Measurements from ENCODE around the gene SLC11A1. TPM values are rescaled to one million over a fixed set of nuclear protein-coding genes. Genes with fewer than 3 reads are reported as not detected.

SLC11A1 gene
- total RNA-seq, 4 donors from 2014 or later, result 0.26 to 14.0 (median 4.2) TPM

- intact Hi-C loops (cut with DNase I; ENCODE audit: low total_unique reads), result loop anchor here (10.0 kb wide), 1 partner anchor 103 kb away; the partner anchor contains the start of gene TMBIM1
- H3K4me1 ChIP-seq, result peaks cover 0 to 23% of the 10 kb centered on the region in 2 donors
- H3K4me3 ChIP-seq, result peak overlapping the region; percentile 95
- H3K36me3 ChIP-seq, result no peaks in the 10 kb centered on the region
- H3K9me3 ChIP-seq, result no peaks in the 10 kb centered on the region
- H3K27ac ChIP-seq, result peak overlapping the region; percentile 99
- TF ChIP-seq CTCF (IDR thresholded peaks at IDR 0.05) (peak in 1 of 4 experiments; percentile 5), POLR2A (IDR thresholded peaks at IDR 0.05) (no peak)
- peak; percentile 72 to 77 for DNase-seq
- no peaks in the 10 kb centered on the region for H3K27me3 ChIP-seq
Measured at GRCh38 chr2:218397820-218398436, 15.9 kb downstream of the SLC11A1 start.

- peak; percentile 80 to 86 for DNase-seq
- peak overlapping the region; percentile 99 for H3K27ac ChIP-seq
Measured at GRCh38 chr2:218398437-218399390, 16.6 kb downstream of the SLC11A1 start.

GRCh38 chr2:218399391-218400166 lies 17.5 kb downstream of the SLC11A1 start, which contains the start of gene CTDSP1:
Gene CTDSP1, plus strand, starts transcription at chr2:218399868. Its CDS starts 223 bp downstream, at chr2:218400091.
- peaks cover 0 to 23% of the 10 kb centered on the region in 2 donors for H3K4me1 ChIP-seq
- intact Hi-C loops (cut with DNase I; ENCODE audit: low total_unique reads), result loop anchor here (10.0 kb wide), 2 partner anchors 65 to 105 kb away; partner anchors contain the start of gene TMBIM1
- no peaks in the 10 kb centered on the region for H3K9me3 ChIP-seq
- H3K27me3 ChIP-seq, result no peaks in the 10 kb centered on the region
- TF ChIP-seq POLR2A (IDR thresholded peaks at IDR 0.05) (peak; percentile 59 to 80), CTCF (IDR thresholded peaks at IDR 0.05) (peak in 1 of 4 experiments; percentile 43)
- H3K36me3 ChIP-seq, result no peaks in the 10 kb centered on the region
- peak within 1 kb of the TSS; percentile 99 for H3K27ac ChIP-seq
- peak within 1 kb of the TSS; percentile 95 for H3K4me3 ChIP-seq
- peak; percentile 98 for DNase-seq

More at GRCh38 chr2:218398437-218399390, 16.6 kb downstream of the SLC11A1 start:
- Histone ChIP-seq H3K9me3 (no peaks in the 10 kb centered on the region), H3K27me3 (no peaks in the 10 kb centered on the region), H3K4me3 (peak overlapping the region; percentile 95), H3K36me3 (no peaks in the 10 kb centered on the region), H3K4me1 (peaks cover 0 to 23% of the 10 kb centered on the region in 2 donors)
- TF ChIP-seq POLR2A (IDR thresholded peaks at IDR 0.05) (peak in 1 of 2 donors; percentile 46), CTCF (IDR thresholded peaks at IDR 0.05) (peak in 1 of 4 experiments; percentile 13)
- intact Hi-C loops (cut with DNase I; ENCODE audit: low total_unique reads), result loop anchor here (10.0 kb wide), 1 partner anchor 104 kb away; the partner anchor contains the start of gene TMBIM1

GRCh38 chr2:218400167-218400929 lies 18.3 kb downstream of the SLC11A1 start:
- Histone ChIP-seq H3K9me3 (no peaks in the 10 kb centered on the region), H3K27ac (peak overlapping the region; percentile 99), H3K4me1 (peaks cover 0 to 24% of the 10 kb centered on the region in 2 donors), H3K27me3 (no peaks in the 10 kb centered on the region), H3K4me3 (peak overlapping the region; percentile 95), H3K36me3 (no peaks in the 10 kb centered on the region)
- TF ChIP-seq CTCF (IDR thresholded peaks at IDR 0.05), result no peak
- TF ChIP-seq POLR2A (IDR thresholded peaks at IDR 0.05), result no peak
- DNase-seq, result peak; percentile 56 to 64
- intact Hi-C loops (cut with DNase I; ENCODE audit: low total_unique reads), result loop anchor here (10.0 kb wide), 1 partner anchor 64 kb away; no protein-coding TSS in a partner anchor
